ENCODE data around the gene SULT1C3. TPM values are rescaled to one million over a fixed set of nuclear protein-coding genes. Genes with fewer than 3 reads are reported as not detected.

SULT1C3 gene
- total RNA-seq, 1 experiment from 2014 or later: not detected

DNA sequence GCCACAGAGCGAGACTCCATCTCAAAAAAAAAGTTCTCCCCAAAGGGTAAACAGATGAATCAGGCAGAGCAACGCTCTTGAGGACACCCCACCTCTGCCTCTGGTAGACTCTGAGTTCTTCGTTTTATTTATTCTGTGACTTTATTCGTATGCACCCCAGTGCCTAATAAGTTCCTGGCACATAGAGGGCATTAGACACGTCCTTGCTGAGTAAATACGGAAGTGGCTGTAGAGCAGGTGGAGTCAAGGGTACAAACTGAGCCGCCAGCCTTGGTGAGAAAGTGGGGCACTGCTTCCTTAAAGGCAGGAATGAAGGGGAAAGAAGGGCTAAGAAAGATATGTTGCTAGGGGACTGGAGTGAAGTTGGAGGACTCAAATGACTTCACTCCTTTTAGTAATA lies 61.8 kb downstream of the SULT1C3 start:
- no peak for DNase-seq (ENCODE audit: low read depth)

DNA sequence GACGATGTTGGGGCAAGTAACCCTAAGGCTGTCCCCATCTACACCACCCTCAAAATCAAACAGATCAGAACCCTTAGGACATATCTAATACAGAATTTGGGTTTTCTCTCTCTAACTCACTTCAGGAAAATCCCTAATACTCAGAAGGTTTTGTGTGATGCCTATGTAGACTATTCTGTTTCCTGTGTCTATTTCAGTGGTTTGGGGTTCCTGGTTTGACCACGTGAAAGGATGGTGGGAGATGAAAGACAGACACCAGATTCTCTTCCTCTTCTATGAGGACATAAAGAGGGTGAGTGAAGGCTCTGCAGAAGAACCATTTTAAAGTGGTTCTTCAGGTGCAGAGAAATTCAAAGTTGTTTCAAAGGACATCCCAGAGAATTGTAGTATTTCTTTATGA lies 65.2 kb downstream of the SULT1C3 start:
- DNase-seq (ENCODE audit: low read depth): no peak

DNA sequence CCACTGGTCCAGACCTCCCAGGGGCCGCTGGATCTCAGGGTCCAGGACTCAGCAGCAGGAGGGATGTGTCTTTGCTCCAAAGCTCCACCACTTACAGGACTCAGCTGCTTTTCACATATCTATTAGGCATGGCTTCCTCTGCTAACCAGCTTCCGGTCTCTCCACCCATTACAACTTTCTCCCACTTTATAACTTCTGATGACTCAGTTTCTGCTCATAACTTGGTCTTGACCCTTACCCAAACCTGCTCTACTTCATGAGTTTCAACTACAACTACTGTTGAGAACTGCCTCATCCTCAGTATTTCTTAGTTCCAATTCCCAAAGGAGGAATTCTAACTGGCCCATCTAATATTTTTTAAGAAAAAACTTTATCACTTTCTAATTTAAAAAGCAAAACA lies 66.1 kb downstream of the SULT1C3 start:
- DNase-seq (ENCODE audit: low read depth): no peak

DNA sequence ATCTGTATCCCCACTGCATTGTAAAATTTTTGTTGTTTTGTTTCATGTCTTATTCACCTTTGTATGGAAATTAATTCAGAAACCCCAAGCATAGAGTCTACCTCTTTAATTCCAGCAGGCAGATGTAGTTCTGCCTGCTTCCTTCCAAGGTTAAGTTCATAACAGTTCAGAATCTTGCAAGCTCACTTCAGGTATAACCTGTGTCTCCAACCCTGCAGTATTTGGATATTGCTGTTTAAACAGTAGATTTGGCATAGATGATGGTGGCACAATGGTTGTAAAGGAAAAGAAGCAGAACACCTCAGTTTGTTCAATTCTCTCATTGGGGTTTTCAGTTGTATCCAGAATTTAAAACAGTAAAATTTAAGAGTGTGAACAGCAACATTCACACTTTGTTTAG lies 70.1 kb downstream of the SULT1C3 start:
- DNase-seq (ENCODE audit: low read depth): no peak

Other genes starting within 250 kb of the SULT1C3 start
- gene SULT1C2, start 48.9 kb downstream of the SULT1C3 start, total RNA-seq (2014; rRNA removed; shearing (Covaris generic)): 1.0 and 7.7 TPM in 2 replicates
- gene SULT1C4, start 138.0 kb downstream of the SULT1C3 start, total RNA-seq (2014; rRNA removed; shearing (Covaris generic)): not detected in 2 replicates
- gene GCC2, start 209.2 kb downstream of the SULT1C3 start, total RNA-seq (2014; rRNA removed; shearing (Covaris generic)): 12.9 and 19.8 TPM in 2 replicates

All from Daoy (cell line).